Neural cell (in vitro differentiated cells): ENCODE measurements around the gene PIWIL1. TPM values are rescaled to one million over a fixed set of nuclear protein-coding genes. Genes with fewer than 3 reads are reported as not detected.

Source experiments
- H2AFZ ChIP-seq: fragments of 200-600, 300-800 bp; sonication (generic), shearing (Covaris generic); 2 replicates; pipeline ENCODE4 v1.6.0; 2014; ENCODE audit warnings: low read depth, mild to moderate bottlenecking, antibody characterized with exemption, low read length, moderate library complexity
- H3F3A ChIP-seq: fragments of 200-600 bp; shearing (Covaris generic); 2 replicates; pipeline ENCODE4 v1.6.1; 2016; ENCODE audit warnings: mild to moderate bottlenecking, moderate library complexity, mixed read lengths, antibody characterized with exemption, low read length; ENCODE audit not compliant: insufficient read depth, poor library complexity, severe bottlenecking
- H3K27ac ChIP-seq: fragments of 200-600, 300-800 bp; sonication (generic), shearing (Covaris generic); 2 replicates; pipeline ENCODE4 v1.5.1; 2014; ENCODE audit warnings: mild to moderate bottlenecking, low read length, moderate library complexity
- H3K27me3 ChIP-seq: fragments of 300-800, 200-600 bp; sonication (generic), shearing (Covaris generic); 2 replicates; pipeline ENCODE4 v1.6.0; 2014; ENCODE audit warnings: mild to moderate bottlenecking, low read depth, low read length, moderate library complexity; ENCODE audit not compliant: insufficient read depth
- H3K36me3 ChIP-seq: fragments of 300-800, 200-600 bp; sonication (generic), shearing (Covaris generic); 2 replicates; pipeline ENCODE4 v1.5.1; 2014; ENCODE audit warnings: mild to moderate bottlenecking, antibody characterized with exemption, low read length, moderate library complexity; ENCODE audit not compliant: insufficient read depth
- H3K4me2 ChIP-seq: fragments of 300-800, 200-600 bp; sonication (generic), shearing (Covaris generic); 2 replicates; pipeline ENCODE4 v1.6.0; 2014; ENCODE audit warnings: mild to moderate bottlenecking, low read length
- H3K4me3 ChIP-seq: fragments of 300-800, 200-600 bp; sonication (generic), shearing (Covaris generic); 2 replicates; pipeline ENCODE4 v1.5.1; 2014; ENCODE audit warnings: mild to moderate bottlenecking, low read length, moderate library complexity
- H3K79me2 ChIP-seq: fragments of 200-600 bp; shearing (Covaris generic); replicated peaks from 2 replicates; pipeline ENCODE4 v1.6.0; 2014; ENCODE audit warnings: mild to moderate bottlenecking, low read length, moderate library complexity; ENCODE audit not compliant: insufficient read depth
- H3K9ac ChIP-seq: fragments of 300-800, 200-600 bp; sonication (generic), shearing (Covaris generic); 2 replicates; pipeline ENCODE4 v1.6.1; 2016; ENCODE audit warnings: mild to moderate bottlenecking, low read length, mixed read lengths
- H3K9me2 ChIP-seq: fragments of 200-600 bp; shearing (Covaris generic); 2 replicates; pipeline ENCODE4 v1.6.1; 2016; ENCODE audit warnings: mild to moderate bottlenecking, low read length, mixed read lengths; ENCODE audit not compliant: insufficient read depth
- H3K9me3 ChIP-seq: fragments of 200-600, 300-800 bp; sonication (generic), shearing (Covaris generic); 2 replicates; pipeline ENCODE4 v1.6.1; 2016; ENCODE audit warnings: mild to moderate bottlenecking, mixed run types, low read length, moderate library complexity, mixed read lengths
- H4K20me1 ChIP-seq: fragments of 200-600 bp; shearing (Covaris generic); 2 replicates; pipeline ENCODE4 v1.6.1; 2016; ENCODE audit warnings: mild to moderate bottlenecking, mixed run types; ENCODE audit not compliant: insufficient read depth
- EP300 ChIP-seq: fragments of 450-650 bp; conservative IDR thresholded peaks from 2 replicates; pipeline ENCODE4 v1.6.1; 2014; ENCODE audit warnings: antibody characterized with exemption, mild to moderate bottlenecking, moderate library complexity; ENCODE audit not compliant: poor library complexity, severe bottlenecking
- EZH2 ChIP-seq: fragments of 200-600, 300-800 bp; shearing (Covaris generic), sonication (generic); IDR thresholded peaks from 2 replicates; pipeline ENCODE4 v1.6.1; 2014; ENCODE audit warnings: antibody characterized with exemption, low read length, borderline replicate concordance, mild to moderate bottlenecking; ENCODE audit not compliant: insufficient read depth, poor library complexity, severe bottlenecking
- MXI1 ChIP-seq: fragments of 450-650 bp; conservative IDR thresholded peaks from 2 replicates; pipeline ENCODE4 v1.6.1; 2014; ENCODE audit warnings: antibody characterized with exemption, mild to moderate bottlenecking; ENCODE audit not compliant: poor library complexity, severe bottlenecking
- POLR2AphosphoS5 ChIP-seq: IDR thresholded peaks from 2 replicates; pipeline ENCODE4 v1.6.1; 2012
- RAD21 ChIP-seq: fragments of 450-650 bp; conservative IDR thresholded peaks from 2 replicates; pipeline ENCODE4 v1.6.1; 2014; ENCODE audit warnings: antibody characterized with exemption, mild to moderate bottlenecking, moderate library complexity
- SMC3 ChIP-seq: fragments of 450-650 bp; conservative IDR thresholded peaks from 2 replicates; pipeline ENCODE4 v1.6.1; 2014; ENCODE audit warnings: antibody characterized with exemption, mild to moderate bottlenecking, moderate library complexity; ENCODE audit not compliant: poor library complexity
- TAF1 ChIP-seq: IDR thresholded peaks from 2 replicates; pipeline ENCODE4 v1.6.1; 2012; ENCODE audit warnings: low read depth
- polyA plus RNA-seq: library from polyadenylated mRNA; depleted of rRNA; stranded (reverse); fragments of >200 nt; gene quantifications from 2 replicates; pipeline ENCODE4 v1.2.3, GENCODE V29; 2014
- TF ChIP-seq, protein P1 (sequence below): fragments of 450-650 bp; IDR thresholded peaks from 2 replicates; pipeline ENCODE4 v1.5.1; 2014; ENCODE audit warnings: antibody characterized with exemption, mild to moderate bottlenecking, moderate library complexity; ENCODE audit not compliant: poor library complexity, severe bottlenecking
- TF ChIP-seq, protein P2 (sequence below): IDR thresholded peaks from 2 replicates; pipeline ENCODE4 v1.6.1; 2012; ENCODE audit warnings: borderline replicate concordance

PIWIL1 gene
- polyA plus RNA-seq, 1 donor from 2014 or later, result not detected

DNA sequence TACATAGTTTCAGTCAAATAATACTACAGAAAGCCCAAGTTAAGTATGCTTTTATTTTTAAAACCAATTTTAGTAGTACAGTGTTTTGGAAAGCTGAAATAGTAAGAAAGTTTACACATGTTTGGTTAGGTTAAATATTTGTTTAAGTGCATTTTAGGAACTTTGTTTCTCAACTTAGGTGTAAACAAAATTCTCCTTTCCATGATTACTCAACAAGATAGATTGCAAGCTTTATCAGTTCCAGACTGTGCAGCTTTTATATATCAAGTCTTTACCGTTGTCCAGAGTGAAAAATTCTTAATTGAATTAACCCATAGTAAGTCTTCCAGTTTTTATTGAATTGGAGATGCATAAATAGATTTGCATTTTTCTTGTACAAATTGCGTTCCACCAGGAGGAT is 45.1 kb downstream of the PIWIL1 start:
- H3K27me3 ChIP-seq, result no peaks in the 10 kb centered on the region
- H3K4me2 ChIP-seq, result no peak overlapping the region
- no peak for TF ChIP-seq TAF1
- no peak for TF ChIP-seq RAD21
- TF ChIP-seq, protein P1, sequence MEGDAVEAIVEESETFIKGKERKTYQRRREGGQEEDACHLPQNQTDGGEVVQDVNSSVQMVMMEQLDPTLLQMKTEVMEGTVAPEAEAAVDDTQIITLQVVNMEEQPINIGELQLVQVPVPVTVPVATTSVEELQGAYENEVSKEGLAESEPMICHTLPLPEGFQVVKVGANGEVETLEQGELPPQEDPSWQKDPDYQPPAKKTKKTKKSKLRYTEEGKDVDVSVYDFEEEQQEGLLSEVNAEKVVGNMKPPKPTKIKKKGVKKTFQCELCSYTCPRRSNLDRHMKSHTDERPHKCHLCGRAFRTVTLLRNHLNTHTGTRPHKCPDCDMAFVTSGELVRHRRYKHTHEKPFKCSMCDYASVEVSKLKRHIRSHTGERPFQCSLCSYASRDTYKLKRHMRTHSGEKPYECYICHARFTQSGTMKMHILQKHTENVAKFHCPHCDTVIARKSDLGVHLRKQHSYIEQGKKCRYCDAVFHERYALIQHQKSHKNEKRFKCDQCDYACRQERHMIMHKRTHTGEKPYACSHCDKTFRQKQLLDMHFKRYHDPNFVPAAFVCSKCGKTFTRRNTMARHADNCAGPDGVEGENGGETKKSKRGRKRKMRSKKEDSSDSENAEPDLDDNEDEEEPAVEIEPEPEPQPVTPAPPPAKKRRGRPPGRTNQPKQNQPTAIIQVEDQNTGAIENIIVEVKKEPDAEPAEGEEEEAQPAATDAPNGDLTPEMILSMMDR, result no peak
- TF ChIP-seq EZH2, result no peak
- no peak for TF ChIP-seq POLR2AphosphoS5
- no peak for TF ChIP-seq EP300
- TF ChIP-seq, protein P2, sequence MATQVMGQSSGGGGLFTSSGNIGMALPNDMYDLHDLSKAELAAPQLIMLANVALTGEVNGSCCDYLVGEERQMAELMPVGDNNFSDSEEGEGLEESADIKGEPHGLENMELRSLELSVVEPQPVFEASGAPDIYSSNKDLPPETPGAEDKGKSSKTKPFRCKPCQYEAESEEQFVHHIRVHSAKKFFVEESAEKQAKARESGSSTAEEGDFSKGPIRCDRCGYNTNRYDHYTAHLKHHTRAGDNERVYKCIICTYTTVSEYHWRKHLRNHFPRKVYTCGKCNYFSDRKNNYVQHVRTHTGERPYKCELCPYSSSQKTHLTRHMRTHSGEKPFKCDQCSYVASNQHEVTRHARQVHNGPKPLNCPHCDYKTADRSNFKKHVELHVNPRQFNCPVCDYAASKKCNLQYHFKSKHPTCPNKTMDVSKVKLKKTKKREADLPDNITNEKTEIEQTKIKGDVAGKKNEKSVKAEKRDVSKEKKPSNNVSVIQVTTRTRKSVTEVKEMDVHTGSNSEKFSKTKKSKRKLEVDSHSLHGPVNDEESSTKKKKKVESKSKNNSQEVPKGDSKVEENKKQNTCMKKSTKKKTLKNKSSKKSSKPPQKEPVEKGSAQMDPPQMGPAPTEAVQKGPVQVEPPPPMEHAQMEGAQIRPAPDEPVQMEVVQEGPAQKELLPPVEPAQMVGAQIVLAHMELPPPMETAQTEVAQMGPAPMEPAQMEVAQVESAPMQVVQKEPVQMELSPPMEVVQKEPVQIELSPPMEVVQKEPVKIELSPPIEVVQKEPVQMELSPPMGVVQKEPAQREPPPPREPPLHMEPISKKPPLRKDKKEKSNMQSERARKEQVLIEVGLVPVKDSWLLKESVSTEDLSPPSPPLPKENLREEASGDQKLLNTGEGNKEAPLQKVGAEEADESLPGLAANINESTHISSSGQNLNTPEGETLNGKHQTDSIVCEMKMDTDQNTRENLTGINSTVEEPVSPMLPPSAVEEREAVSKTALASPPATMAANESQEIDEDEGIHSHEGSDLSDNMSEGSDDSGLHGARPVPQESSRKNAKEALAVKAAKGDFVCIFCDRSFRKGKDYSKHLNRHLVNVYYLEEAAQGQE, result no peak
- TF ChIP-seq MXI1, result no peak
- TF ChIP-seq SMC3, result no peak
- no peaks in the 10 kb centered on the region for H3K36me3 ChIP-seq
- H3K9me2 ChIP-seq, result no peaks in the 10 kb centered on the region
- no peak overlapping the region for H3K27ac ChIP-seq
- H3F3A ChIP-seq, result no peaks in the 10 kb centered on the region
- H3K4me3 ChIP-seq, result no peak overlapping the region
- no peak overlapping the region for H3K9ac ChIP-seq
- H4K20me1 ChIP-seq, result no peaks in the 10 kb centered on the region
- H2AFZ ChIP-seq, result no peak overlapping the region
- H3K79me2 ChIP-seq, result no peaks in the 10 kb centered on the region
- no peaks in the 10 kb centered on the region for H3K9me3 ChIP-seq

DNA sequence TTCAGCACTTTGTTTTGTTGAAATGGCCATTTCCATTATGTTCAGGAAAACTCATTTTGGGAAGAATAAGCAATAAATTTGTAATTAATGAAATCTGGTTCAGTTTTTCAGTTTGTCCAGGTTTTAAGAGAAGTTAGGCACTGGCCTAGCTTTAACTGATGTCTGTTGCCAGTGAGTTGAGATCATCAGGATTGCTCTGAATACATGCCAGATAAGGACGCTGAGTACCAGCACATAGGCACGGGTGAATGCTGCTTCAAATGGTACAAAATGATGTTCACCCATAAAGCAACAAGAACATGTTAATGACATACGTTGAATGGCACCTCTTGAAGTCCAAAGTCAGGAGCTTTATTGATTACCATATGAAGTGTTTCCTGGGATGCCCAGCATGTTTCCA is 46.5 kb downstream of the PIWIL1 start:
- Histone ChIP-seq H3K4me3 (no peak overlapping the region), H3K9ac (no peak overlapping the region), H3K36me3 (no peaks in the 10 kb centered on the region), H3K79me2 (no peaks in the 10 kb centered on the region), H3K4me2 (no peak overlapping the region), H3K27ac (no peak overlapping the region), H2AFZ (no peak overlapping the region), H4K20me1 (no peaks in the 10 kb centered on the region), H3K27me3 (no peaks in the 10 kb centered on the region), H3F3A (no peaks in the 10 kb centered on the region), H3K9me3 (no peaks in the 10 kb centered on the region), H3K9me2 (no peaks in the 10 kb centered on the region)
- TF ChIP-seq POLR2AphosphoS5, result no peak
- TF ChIP-seq MXI1, result no peak
- no peak for TF ChIP-seq EP300
- TF ChIP-seq, protein P1, result no peak
- TF ChIP-seq, protein P2, result no peak
- no peak for TF ChIP-seq TAF1
- no peak for TF ChIP-seq RAD21
- TF ChIP-seq EZH2, result no peak
- TF ChIP-seq SMC3, result no peak
